NCI-H1436 (cell line): ENCODE results near the gene CRISPLD2.

Experiments used
- DNase-seq: peaks from one replicate; lab custom pipeline; 2025; lab: John Stamatoyannopoulos, UW

The CRISPLD2 gene

DNA sequence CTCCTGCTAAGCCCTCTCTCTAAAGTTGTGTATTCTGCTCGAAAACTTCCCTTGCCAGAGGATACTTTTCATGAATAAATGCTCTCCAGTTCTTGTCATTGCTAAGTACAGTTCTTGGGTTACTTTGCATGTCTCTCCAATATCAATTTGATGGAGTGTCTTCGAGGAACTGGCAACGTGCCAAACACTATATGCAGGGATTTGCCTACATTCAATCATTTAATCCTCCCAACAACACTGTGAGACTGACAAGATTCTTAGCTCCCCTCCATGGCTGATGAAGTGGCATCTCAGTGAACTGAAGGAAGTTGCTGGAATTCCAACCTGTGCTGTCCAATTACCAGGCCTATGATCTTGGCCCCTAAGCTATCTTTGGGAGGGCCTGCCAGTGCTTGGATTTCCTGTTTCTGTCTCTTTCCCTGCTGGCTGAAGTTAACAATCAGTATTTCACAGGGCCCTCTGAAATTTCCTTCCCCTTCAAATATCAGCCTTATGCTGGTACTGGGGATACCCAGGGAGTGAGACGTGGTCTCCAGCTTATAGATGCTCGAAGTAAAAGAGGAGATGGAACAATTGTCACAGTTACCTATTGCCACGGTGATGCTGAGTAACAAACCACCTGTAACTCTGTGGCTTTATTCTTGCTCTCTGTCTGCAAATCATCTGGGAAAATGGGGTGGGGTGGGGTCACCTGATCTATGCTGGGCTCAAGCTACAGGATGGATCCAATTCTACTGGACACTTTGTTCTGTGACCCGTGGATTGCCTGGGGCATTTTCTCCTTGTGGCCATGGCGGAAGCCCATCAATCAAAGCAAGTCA is 19.4 kb upstream of the CRISPLD2 start:
- no peak for DNase-seq

DNA sequence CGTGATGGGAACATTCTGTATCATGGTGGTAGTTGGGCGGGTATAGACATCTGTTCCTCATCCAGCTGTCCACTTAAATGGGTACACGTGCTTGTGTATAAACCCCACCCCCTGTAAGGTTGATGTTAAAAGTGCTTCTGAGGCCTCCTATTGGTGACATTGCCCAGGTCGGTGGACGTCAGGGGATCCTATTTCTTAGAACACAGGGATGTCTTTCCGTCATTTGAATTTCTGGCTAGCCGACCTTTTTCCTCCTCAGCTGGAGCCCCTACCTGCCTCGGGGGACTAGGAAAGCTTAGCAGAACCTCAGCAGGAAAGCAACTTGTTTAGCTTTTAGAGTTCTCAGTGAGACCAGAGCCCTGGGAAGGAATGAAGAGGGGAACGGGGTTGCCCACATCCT is 16.6 kb upstream of the CRISPLD2 start:
- DNase-seq = no peak

DNA sequence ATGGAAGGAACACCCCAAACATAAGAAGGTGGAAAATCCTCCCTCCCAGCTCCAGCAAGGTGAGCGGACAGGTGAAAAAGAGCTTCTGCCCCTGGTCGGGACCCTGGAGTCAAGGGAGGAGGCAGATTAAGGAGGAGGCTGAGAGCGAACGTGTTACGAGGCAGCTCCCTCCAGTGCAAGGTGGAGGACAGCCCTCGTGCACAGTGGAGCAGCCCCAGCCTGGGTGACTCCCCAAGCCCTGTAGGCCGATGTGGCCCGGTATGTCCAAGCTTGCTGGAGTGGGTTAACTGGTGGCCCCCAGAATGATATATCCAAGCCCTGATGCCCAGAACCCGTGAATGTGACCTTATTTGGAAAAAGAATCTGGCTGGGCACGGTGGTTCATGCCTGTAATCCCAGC is 15.5 kb upstream of the CRISPLD2 start:
- DNase-seq = no peak

DNA sequence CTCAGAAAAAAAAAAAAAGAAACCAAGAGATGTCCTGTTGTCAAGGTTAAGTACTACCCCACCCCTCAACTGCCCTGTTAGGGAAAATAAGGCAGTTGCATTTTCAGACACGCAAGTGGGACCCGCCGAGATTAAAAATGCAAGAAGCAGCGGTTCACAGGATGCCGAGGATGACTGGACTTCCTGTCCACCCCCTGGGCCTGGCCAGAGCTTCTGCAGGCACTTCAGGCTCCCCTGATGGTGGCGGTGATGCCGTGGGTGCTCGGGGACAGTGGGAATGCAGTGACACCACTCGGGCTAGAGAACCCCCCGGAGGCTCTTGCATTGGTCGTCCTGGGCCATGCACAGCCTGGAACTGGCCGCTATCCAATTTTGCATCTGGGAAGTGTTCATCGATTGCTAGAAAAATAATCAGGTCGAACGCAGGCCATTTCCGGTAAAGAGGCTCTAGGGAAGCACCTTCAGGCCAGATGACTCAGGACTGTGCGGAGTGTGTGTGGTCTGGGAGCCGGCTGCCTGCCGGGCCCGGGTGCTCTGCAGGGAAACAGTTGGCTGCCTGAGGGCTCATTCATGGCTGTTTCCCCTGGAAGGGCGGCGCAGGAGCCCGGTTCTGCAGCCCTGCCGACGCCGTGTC is 13.4 kb upstream of the CRISPLD2 start:
- DNase-seq = no peak

DNA sequence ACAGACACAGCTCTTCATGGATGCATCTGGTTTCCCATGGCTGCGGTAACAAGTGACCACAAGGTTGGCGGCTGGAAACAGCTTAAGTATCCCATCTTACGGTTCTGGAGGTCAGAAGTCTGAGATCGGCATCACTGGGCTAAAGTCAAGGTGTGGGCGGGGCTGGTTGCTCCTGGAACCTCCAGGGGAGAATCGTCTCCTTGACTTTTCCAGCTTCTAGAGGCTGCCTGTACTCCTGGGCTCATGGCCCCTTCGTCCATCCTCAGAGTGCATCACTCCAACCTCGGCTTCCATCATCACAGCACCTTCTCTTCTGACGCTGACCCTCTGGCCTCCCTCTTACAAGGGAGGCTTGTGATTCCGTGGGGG is 12.9 kb upstream of the CRISPLD2 start:
- no peak for DNase-seq

DNA sequence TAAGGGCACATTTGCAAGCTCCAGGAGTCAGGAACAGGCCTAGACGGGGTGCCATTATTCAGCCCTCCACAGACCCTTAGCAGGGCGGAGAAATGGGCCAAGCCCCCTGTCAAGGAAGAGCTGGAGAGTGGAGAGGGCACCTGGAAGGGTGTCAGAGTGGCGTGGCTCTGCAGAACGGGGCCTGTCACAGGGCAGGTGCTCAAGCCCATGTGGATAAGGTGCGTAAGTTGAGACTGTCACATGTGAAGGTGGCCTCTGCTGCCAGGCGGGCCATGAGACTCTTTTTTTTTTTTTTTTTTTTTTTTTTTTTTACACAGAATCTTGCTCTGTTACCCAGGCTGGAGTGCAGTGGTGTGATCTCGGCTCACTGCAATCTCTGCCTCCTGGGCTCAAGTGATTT is 12.0 kb upstream of the CRISPLD2 start:
- DNase-seq = no peak

DNA sequence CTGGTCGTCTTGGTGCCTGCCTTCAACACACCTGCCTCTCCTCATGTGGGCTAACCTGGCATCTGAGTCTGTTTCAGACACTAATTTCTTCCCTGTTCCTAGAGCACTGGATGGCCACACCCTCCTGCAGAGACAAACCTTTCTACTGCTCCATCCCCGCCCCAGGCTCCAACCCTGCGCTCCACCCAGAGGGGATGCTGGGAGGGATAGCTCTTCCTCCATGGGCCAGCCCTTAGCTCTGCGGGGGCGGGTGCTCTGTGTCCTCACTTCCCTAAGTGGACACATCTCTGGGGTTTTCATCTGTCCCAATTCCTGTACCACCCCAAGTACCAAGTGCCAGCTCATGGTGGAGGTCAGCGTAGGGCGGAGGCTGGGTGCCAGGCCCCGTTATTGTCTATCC is 11.0 kb upstream of the CRISPLD2 start:
- no peak for DNase-seq

DNA sequence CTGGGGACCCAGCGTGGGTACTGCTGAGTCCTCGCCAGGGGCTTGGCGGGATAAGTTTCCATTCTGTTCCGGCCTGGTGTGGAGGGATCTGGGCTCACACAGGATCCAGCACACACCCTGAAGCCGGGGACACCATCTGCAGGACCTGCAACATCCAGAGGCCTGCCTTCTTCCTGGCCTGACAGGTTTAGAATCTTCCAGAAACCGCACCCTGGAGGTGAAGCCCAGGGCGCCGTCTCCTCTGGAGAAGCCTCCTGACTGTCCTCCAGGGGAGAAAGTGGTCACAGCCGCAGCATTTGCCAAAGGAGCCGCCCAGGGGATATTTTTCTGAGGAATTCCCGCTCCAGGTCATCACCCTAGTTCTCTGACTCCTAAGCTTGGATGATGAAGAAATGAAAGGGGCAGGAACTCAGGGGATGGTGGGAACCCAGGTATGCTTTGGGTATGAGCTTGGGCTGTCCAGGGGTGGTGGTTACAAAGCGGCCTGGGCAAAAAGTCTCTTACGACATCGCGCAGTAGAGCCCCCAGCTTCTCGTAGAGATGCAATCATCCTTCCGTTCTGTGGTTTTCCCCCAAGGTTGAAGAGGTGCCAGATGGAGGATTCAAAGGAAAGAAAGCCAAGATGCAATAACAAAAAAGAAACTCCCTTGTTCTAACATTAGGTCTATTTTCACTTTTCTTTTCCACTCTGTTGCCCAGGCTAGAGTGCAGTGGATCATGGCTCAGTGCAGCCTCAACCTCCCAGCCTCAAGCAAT is 9.1 kb upstream of the CRISPLD2 start:
- no peak for DNase-seq

DNA sequence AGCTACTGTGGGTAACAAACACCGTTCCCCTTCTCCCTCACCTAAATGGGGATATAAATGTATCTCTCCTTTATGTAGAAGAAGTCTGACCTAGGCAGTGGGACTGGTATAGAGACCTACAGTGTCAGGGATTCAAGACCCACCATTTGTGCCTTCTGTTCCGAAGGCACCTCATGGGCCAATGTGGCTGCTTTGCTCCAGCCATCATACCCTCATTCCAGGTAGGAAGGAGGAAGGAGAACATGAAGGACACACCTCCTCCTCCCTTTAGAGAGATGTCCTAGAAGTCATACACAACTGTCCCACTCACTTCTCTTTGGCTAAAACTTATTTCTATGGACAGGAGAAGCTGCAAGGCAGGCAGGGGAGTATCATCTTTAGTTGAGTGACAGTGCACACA is 8.3 kb upstream of the CRISPLD2 start:
- DNase-seq = no peak

DNA sequence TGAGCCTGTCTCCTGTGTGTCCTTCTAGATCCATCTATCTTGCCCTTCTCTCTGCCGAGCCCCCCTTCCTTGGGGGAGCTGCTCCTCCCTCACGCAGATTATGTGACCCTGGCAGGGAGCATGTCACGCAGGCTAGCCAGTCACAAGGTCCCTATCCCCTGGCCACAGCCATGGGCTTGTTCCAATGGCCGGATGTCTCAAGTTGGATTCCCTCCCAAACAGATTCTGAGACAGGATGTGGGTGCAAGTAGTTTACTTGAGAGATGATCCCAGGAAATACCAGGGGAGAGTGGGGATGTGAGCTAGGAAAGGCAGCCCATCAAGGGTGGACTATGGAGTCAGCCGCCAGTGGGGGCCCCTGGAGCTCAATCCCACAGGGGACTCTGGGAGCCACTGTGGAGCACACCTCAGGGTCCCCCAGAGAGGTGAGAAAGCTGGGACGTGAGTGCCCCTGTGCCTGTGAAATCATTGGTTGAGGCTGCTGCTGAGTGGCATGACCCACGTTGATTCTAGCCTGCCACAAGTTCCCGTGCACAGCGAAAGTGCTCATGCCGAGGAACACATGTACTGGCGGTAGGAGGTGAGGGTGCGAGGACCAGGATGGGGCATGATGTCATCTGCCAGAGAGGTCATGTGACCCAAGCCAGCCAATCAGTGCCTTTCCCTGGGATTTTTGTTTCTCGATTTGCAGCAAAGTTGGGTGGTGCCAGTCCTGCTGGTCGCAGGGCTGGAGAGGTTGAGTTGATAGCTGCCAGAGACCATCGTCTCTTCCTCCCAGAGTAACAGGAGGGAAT is 6.4 kb upstream of the CRISPLD2 start:
- no peak for DNase-seq

DNA sequence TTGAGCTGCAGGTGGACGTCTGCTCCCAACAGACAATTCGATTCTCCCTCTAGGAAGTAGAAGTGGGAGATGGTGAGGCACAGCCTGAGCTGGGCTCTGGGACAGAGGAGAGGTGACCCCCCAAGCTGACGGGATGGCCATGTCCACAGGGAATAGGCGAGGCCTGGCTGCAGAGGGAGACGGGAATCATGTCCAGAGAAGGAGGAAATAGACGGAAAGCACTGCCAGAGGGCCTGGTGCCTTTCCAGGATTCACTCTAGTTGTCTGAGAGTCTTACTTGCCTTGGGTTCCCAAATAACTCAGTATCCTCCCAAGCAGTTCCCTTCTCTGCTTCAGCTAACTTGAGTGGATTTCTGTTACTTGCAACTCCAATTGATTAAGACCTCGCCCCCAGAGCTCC is 4.3 kb upstream of the CRISPLD2 start:
- DNase-seq = no peak

DNA sequence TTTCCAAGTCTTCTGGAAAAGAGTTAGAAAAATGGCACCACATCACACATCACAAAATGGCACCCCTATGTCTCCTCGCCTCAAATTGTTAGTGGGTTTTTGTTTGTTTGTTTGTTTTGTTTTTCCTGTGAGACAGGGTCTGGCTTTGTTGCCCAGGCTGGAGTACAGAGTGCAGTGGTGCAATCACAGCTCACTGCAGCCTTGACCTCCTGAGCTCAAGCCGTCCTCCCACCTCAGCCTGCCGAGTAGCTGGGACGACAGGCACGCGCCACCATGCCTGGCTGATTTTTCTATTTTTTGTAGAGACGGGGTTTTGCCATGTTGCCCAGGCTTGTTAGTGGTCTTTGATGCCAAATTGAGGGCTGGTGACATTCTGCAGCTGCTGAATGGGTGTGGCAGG is 3.8 kb upstream of the CRISPLD2 start:
- DNase-seq = no peak

DNA sequence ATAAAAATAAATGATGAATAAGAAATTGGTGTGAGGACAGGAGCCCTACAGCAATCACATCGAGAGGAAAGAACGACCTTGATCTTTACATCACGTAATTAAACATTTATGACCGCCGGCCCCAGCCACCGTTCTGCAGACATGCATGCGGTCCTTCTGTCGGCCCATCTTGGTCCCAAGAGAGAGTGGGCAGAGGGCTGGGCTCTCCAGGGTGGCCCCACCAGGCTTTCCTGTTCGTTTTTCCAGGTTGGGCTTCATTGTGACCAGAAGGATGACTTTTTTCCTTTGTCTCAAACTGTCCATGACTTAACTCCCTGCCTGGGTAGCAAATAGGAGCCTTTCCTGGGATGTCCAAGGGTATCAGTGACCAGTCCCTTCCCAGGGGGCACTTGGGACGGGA is 3.3 kb upstream of the CRISPLD2 start:
- no peak for DNase-seq

DNA sequence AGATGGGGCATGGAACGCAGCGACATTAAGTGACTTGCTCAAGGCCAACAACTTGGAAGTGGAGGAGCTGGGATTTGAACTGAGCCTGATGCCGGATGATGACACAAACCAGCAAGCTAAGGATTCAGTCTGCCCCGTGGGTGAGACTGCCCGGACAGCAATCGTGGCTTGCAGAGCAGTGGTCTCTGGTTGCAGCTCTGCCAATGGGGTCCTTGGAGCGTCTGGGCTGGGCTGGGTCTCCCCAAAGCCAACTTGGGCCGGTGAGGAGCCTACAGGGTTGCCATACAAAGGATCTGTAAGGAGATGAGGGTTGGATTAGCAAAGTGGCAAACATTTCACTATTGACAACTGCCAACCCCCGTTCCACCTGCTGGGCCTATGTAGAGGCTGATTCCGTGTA is 2.6 kb upstream of the CRISPLD2 start:
- no peak for DNase-seq

DNA sequence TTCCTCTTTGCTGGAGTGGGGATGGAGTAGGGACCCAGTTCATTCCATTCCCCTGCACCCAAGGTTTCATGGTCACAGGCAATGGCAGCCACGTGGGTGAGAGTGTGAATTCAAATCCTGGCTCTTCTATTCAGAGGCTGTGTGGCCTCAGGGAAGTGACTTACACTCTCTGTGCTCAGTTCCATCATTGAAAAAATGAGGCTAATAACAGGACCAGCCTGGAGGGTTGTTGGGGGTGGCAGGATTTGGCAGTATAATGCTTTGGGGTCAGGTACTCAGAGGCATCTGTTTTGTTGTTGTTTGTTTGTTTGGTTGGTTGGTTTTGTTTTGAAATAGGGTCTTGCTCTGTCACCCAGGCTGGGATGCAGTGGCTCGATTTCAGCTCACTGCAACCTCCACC is 2.2 kb upstream of the CRISPLD2 start:
- DNase-seq = no peak

DNA sequence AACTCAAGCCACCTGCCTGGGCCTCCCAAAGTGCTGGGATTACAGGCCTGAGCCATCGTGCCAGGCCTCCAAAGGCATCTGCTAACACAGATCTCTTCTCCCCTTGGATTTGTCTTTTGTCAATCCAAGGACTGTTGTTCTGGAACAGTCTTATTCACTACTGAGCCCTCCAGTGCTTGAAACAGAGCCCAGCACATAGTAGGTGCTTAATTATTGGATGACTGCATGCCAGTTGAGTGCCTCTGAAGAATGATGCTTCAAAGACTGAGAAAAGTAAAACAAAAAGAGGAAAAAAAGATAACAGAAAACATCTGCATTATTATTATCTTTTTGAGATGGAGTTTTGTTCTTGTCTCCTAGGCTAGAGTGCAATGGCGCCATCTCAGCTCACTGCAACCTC is 1.7 kb upstream of the CRISPLD2 start:
- DNase-seq = no peak

DNA sequence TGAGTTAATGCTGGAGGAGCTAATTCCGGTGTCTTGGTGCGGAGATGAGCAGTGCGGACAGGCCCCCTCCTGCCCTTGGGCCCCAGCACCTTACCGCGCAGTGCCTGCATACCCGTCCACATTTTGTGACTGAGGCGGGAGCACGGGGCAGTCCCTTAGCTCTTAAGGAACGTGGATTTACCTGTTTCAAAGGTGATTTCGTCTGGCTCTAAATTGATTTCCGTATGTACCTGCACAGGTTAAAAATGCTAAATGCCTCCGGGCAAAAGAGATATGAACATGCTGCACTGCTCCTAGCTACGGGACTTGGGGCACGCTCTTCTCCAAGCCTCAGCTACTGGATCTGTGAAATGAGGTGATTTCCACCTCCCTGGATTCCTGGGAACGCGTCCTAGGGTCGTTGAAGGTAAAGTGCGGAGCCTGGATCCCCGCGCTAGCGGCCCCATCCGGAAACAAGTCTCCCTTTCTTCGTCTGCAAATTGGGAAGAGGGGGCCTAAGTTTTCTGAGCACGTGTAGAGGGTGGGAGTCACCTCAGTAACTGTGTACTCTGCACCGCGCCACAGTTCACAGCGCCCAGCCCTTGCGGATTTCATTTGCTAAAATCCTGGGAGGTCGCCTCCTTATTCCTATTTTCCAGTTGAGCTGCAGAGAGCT is 669 bp upstream of the CRISPLD2 start:
- no peak for DNase-seq

DNA sequence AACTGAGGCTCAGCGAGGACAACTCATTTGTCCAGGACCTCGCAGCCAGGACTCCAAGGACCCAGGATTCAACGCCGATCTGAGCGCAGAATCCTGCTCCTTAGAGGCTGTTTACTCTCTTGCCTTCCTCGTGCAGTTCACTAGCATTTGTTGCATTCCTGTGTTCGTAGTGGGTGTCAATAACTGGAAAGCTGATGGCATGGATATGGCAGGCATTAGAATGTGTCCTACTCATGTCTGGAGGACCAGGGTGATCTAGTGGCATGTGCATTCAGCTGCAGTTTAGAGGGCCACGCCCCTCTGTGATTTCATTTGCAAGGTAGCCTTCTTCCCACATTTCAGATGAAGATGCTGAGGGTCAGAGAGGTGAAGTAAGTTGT is 510 bp downstream of the CRISPLD2 start:
- no peak for DNase-seq

DNA sequence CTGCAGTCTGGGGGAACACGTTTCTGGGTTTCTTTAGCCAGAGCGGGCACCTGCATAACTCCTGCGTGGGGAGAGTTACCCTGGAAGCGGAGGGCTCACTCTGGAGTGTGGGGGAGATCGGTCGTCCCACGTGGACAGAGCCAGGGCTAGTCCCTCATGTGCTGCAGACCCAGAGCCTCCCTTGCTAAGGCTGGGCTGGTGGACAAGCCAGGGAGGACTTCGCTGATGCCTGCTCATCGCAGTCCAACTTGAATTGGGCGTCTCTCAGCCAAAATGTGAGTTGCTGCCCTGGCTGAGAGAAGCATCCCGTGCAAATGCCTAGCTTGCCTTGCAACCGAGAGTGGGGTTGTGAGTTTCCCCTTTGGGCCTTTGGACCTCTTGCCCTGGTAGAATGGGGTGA is 986 bp downstream of the CRISPLD2 start:
- DNase-seq = no peak

DNA sequence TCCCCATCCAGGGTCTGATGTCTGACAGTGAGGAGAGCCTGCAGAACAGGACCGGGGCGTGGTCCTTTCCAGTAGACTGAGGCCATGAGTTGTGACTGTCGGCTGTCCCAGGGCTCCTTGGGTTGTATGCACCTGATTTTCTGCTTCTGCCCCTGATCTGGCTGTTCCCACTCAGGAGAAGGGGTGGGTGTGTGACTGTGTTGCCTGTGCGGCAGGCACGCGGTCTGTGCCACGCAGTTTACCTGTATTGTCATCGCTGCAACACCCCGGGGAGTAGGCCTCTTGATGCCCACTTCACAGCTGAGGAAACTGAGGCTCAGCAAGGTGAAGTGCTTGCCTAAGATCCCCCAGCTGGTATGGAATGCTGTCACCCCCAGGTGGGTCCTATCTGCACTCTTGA is 1.4 kb downstream of the CRISPLD2 start:
- DNase-seq = no peak

DNA sequence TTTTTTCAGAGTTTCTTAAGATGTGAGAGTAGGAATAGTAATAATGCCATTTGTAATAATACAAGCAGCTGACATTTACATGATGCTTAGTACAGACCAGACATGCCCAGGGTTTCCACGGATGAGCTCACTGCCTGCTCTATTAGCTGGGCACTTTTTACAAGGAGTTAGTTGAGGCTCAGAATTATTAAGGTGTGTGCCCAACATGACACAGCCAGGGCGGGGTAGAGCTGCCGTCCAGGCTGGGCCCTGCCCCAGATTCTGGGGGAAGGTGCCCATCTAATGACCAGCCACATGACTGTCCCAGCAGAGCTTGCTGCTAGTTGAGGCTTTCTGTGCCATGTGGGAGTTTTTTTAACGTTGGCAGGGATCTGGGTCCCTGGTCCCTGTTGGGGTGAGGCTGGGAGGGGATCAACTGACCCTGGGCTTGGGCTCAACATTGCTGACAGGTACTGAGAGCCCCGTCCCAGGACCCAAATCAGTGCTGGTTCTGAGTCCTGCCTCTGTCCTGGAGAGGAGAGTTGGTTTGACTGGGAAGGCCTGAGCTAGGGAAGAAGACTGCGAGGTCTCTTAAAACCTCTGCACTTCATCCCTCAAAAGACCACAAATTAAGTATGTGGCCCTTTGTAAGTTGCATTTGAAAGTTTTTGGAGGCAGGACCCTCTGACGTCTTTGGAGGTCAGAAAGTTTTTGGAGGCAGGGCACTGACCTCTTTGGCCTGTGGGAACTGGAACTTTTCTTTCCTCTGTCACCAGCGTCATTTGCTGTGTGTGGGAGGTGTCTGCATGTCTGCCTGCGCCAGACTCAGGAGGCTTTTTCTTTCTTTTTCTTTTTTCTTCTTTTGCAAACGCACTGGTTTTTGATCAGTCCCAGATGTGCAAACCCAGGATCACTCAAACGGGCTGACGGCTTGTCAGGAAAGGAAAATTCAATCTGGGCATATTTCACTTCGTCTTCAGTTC is 2.2 kb downstream of the CRISPLD2 start:
- DNase-seq = no peak
